HL-60 (cell line): ENCODE results near the gene NT5DC3.

Experiments
- GABPA ChIP-seq: IDR thresholded peaks from 2 replicates; pipeline ENCODE4 v1.6.1; 2012; ENCODE audit warnings: low read depth
- POLR2AphosphoS5 ChIP-seq: IDR thresholded peaks from 2 replicates; pipeline ENCODE4 v1.6.1; 2012; ENCODE audit warnings: low read depth
- TF ChIP-seq, protein P1 (sequence below): IDR thresholded peaks from one replicate; pipeline ENCODE4 v1.5.1; 2011; ENCODE audit warnings: low read length, control low read depth, inconsistent platforms; ENCODE audit not compliant: insufficient read depth

DNA sequence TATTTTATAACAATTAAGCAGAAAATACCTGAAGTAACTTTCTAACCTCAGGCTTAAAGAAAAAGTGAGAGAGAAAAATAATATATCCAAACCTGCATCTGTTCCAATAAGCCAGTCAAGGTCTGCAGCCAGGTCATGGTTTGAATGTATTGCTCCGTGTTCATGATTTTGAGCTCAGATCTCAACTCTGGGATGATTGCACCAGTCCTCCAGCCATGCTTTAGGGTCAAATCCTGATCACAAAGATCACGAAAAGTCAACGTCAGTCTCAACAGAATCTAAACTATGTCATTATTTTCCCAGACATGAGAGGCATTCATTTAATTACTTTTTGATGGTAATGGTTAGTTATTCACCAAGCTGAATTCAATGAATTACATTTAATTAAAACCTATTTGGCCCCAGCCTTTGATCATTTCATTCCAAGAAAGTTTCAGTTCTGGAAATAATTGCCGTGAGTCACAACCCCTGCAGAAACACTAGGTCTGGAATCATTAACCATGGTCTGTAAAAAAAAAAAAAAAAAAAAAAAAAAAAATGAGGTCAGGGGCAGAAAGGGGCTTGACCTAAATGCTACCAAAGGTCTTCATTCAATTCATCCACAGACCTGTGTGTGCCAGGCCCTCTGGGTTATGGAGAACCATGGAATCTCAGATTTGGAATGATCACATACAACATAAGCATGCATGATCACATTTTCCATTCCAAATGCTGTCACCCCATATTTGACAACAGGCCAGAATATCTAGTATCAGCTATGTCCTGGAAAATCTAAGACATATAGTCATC lies 55.6 kb downstream of the NT5DC3 start:
- no peak for TF ChIP-seq POLR2AphosphoS5
- TF ChIP-seq, protein P1, sequence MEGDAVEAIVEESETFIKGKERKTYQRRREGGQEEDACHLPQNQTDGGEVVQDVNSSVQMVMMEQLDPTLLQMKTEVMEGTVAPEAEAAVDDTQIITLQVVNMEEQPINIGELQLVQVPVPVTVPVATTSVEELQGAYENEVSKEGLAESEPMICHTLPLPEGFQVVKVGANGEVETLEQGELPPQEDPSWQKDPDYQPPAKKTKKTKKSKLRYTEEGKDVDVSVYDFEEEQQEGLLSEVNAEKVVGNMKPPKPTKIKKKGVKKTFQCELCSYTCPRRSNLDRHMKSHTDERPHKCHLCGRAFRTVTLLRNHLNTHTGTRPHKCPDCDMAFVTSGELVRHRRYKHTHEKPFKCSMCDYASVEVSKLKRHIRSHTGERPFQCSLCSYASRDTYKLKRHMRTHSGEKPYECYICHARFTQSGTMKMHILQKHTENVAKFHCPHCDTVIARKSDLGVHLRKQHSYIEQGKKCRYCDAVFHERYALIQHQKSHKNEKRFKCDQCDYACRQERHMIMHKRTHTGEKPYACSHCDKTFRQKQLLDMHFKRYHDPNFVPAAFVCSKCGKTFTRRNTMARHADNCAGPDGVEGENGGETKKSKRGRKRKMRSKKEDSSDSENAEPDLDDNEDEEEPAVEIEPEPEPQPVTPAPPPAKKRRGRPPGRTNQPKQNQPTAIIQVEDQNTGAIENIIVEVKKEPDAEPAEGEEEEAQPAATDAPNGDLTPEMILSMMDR: no peak
- no peak for TF ChIP-seq GABPA
